CD4-positive, alpha-beta T cell treated with Interleukin-4 for 4 hours (primary cell): ENCODE measurements around the gene SPTBN5.

Experiments
- DNase-seq: peaks from one replicate; pipeline ENCODE4 v3.0.0-alpha.2; 2020

Gene SPTBN5

GRCh38 chr15:41843571-41843970 lies 50.3 kb downstream of the SPTBN5 start:
- no peak for DNase-seq

- DNase-seq = no peak
Observed at GRCh38 chr15:41842229-41842628, 51.6 kb downstream of the SPTBN5 start.

- DNase-seq = no peak
Observed at GRCh38 chr15:41841131-41841530, 52.7 kb downstream of the SPTBN5 start.

- no peak for DNase-seq
Observed at GRCh38 chr15:41840673-41841072, 53.2 kb downstream of the SPTBN5 start.

- DNase-seq = no peak
Observed at GRCh38 chr15:41839781-41840491, 53.9 kb downstream of the SPTBN5 start.

GRCh38 chr15:41838400-41838897 lies 55.4 kb downstream of the SPTBN5 start, which contains the start of gene PLA2G4B:
Gene PLA2G4B, plus strand, starts transcription at chr15:41838847. Its CDS starts 67 bp downstream, at chr15:41838914.
- no peak for DNase-seq

- DNase-seq = no peak
Observed at GRCh38 chr15:41836713-41837454, 57.0 kb downstream of the SPTBN5 start.

- DNase-seq = no peak
Observed at GRCh38 chr15:41836073-41836472, 57.8 kb downstream of the SPTBN5 start.

GRCh38 chr15:41834096-41834495 lies 59.8 kb downstream of the SPTBN5 start:
- DNase-seq = no peak

- no peak for DNase-seq
Observed at GRCh38 chr15:41832875-41833274, 61.0 kb downstream of the SPTBN5 start.

- DNase-seq = no peak
Observed at GRCh38 chr15:41832208-41832607, 61.6 kb downstream of the SPTBN5 start.

GRCh38 chr15:41831291-41831690 lies 62.6 kb downstream of the SPTBN5 start:
- peak; percentile 50 for DNase-seq

GRCh38 chr15:41829959-41830646 lies 63.8 kb downstream of the SPTBN5 start:
- DNase-seq = no peak

- DNase-seq = no peak
Observed at GRCh38 chr15:41828807-41829141, 65.1 kb downstream of the SPTBN5 start.

GRCh38 chr15:41827880-41828806 lies 65.7 kb downstream of the SPTBN5 start, which contains the start of gene JMJD7:
Gene JMJD7, plus strand, starts transcription at chr15:41828092. Its CDS starts 33 bp downstream, at chr15:41828125.
- peak; percentile 85 for DNase-seq

- no peak for DNase-seq
Observed at GRCh38 chr15:41827290-41827879, 66.5 kb downstream of the SPTBN5 start.

GRCh38 chr15:41825572-41826535 lies 68.0 kb downstream of the SPTBN5 start:
- DNase-seq = no peak

GRCh38 chr15:41825145-41825544 lies 68.7 kb downstream of the SPTBN5 start:
- DNase-seq = no peak

- no peak for DNase-seq
Observed at GRCh38 chr15:41824062-41824745, 69.6 kb downstream of the SPTBN5 start.

- DNase-seq = no peak
Observed at GRCh38 chr15:41823502-41823901, 70.4 kb downstream of the SPTBN5 start.
